ENCODE data around the gene EIF2B5. TPM values are rescaled to one million over a fixed set of nuclear protein-coding genes. Genes with fewer than 3 reads are reported as not detected.

Gene EIF2B5
- total and polyA plus RNA-seq, 2 donors (not counting 1 experiment from before 2014, with no cell fraction given): 73.2 to 83.8 TPM

GRCh38 chr3:184132945-184133344, 2.2 kb upstream of the EIF2B5 start:
- no peaks in the 10 kb centered on the region for H3K36me3 ChIP-seq (replicated peaks in 1 of 2; ENCODE audit: control extremely low read depth in 1 of 2, control insufficient read depth in 1 of 2, extremely low read depth in 1 of 2, insufficient read depth in 2 of 2, low read length in 1 of 2)
- no peaks in the 10 kb centered on the region for H4K20me1 ChIP-seq (ENCODE audit: control insufficient read depth, insufficient read depth, low read length, poor library complexity, severe bottlenecking)
- H3K4me3 Mint-ChIP-seq: no peak overlapping the region
- POLR2A ChIA-PET: interaction anchor here (0.6 to 0.7 kb wide), 2 partner anchors 8 to 53 kb away, joined by 3 to 11 read pairs; no protein-coding TSS in a partner anchor
- DNase-seq (no peak), ATAC-seq (ENCODE audit: low read depth) (no peak)
- H3K4me1 ChIP-seq (ENCODE audit: control insufficient read depth in 2 of 2, insufficient read depth in 2 of 2, low read length in 2 of 2): peaks cover 15 to 19% of the 10 kb centered on the region in 2 donors
- TF ChIP-seq CTCF (IDR thresholded peaks at IDR 0.05): no peak
- no peak for TF ChIP-seq EZH2 (IDR thresholded peaks at IDR 0.05; ENCODE audit: borderline replicate concordance, insufficient read depth, low read depth, low read length, poor library complexity, severe bottlenecking)
- H3K27ac ChIP-seq (ENCODE audit: low read length in 2 of 2): no peak overlapping the region
- intact Hi-C loops (cut with micrococcal nuclease): no loop called here
- H3K79me2 ChIP-seq (ENCODE audit: control insufficient read depth, insufficient read depth, low read length): peaks cover 29% of the 10 kb centered on the region
- no peak overlapping the region for H3K27ac Mint-ChIP-seq
- no peaks in the 10 kb centered on the region for H3K9me3 ChIP-seq (ENCODE audit: control extremely low read depth in 1 of 3, control insufficient read depth in 2 of 3, insufficient read depth in 1 of 3, low read length in 2 of 3)
- no peak overlapping the region for H3K9ac ChIP-seq (ENCODE audit: low read length)
- H3K4me3 ChIP-seq (ENCODE audit: control extremely low read depth in 1 of 5, extremely low read depth in 1 of 5, insufficient read depth in 1 of 5, low read depth in 2 of 5, low read length in 4 of 5): no peak overlapping the region
- H3K27me3 Mint-ChIP-seq: peaks cover 3% of the 10 kb centered on the region
- no CpG with 5 or more reads among the region's 4 CpGs for WGBS (ENCODE audit: insufficient coverage)
- peaks cover 36% of the 10 kb centered on the region for H3K4me1 Mint-ChIP-seq
- H2AFZ ChIP-seq (ENCODE audit: insufficient read depth, low read depth, low read length, poor library complexity, severe bottlenecking): no peak overlapping the region
- no peaks in the 10 kb centered on the region for H3K9me3 Mint-ChIP-seq (ENCODE audit: insufficient read depth)
- no peaks in the 10 kb centered on the region for H3K27me3 ChIP-seq (replicated peaks in 1 of 4; ENCODE audit: control extremely low read depth in 1 of 4, control insufficient read depth in 3 of 4, insufficient read depth in 4 of 4, low read length in 3 of 4)
- CTCF ChIA-PET: interaction anchor here (1.2 to 1.6 kb wide), 3 partner anchors 115 to 248 kb away, joined by 3 to 5 read pairs (median 3); partner anchors contain the start of gene PARL
- no peak overlapping the region for H3K4me2 ChIP-seq (replicated peaks; ENCODE audit: low read depth, low read length, poor library complexity, severe bottlenecking)

All from B cell (primary cell).